Stimulated activated CD8-positive, alpha-beta memory T cell treated with anti-CD3 and anti-CD28 coated beads, Interleukin-15, amount 100 ng/mL, for 24 hours (primary cell): Measurements from ENCODE around the gene INSIG1.

Experiments used
- DNase-seq: peaks from one replicate; pipeline ENCODE4 v3.0.0-alpha.2; 2020; ENCODE audit warnings: low read depth

The INSIG1 gene

GRCh38 chr7:155327590-155328320 lies 30.1 kb downstream of the INSIG1 start:
- no peak for DNase-seq

GRCh38 chr7:155329225-155329624 lies 31.5 kb downstream of the INSIG1 start:
- DNase-seq = no peak

GRCh38 chr7:155331396-155331795 lies 33.7 kb downstream of the INSIG1 start:
- no peak for DNase-seq

GRCh38 chr7:155333346-155334234 lies 35.9 kb downstream of the INSIG1 start:
- no peak for DNase-seq

GRCh38 chr7:155336812-155337602 lies 39.3 kb downstream of the INSIG1 start:
- no peak for DNase-seq

- no peak for DNase-seq
These were observed 40.4 kb downstream of the INSIG1 start for GRCh38 chr7:155337946-155338631.

- no peak for DNase-seq
These were observed 41.1 kb downstream of the INSIG1 start for GRCh38 chr7:155338632-155339320.

GRCh38 chr7:155339474-155339873 lies 41.8 kb downstream of the INSIG1 start:
- no peak for DNase-seq

- no peak for DNase-seq
These were observed 42.4 kb downstream of the INSIG1 start for GRCh38 chr7:155340071-155340531.

- no peak for DNase-seq
These were observed 43.0 kb downstream of the INSIG1 start for GRCh38 chr7:155340721-155341120.

- no peak for DNase-seq
These were observed 43.8 kb downstream of the INSIG1 start for GRCh38 chr7:155341463-155341983.

GRCh38 chr7:155342313-155342712 lies 44.6 kb downstream of the INSIG1 start:
- DNase-seq = no peak

- no peak for DNase-seq
These were observed 45.5 kb downstream of the INSIG1 start for GRCh38 chr7:155343150-155343549.

GRCh38 chr7:155343661-155344121 lies 46.0 kb downstream of the INSIG1 start:
- DNase-seq = no peak

- no peak for DNase-seq
These were observed 46.6 kb downstream of the INSIG1 start for GRCh38 chr7:155344270-155344617.

- DNase-seq = peak; percentile 90
These were observed 47.1 kb downstream of the INSIG1 start for GRCh38 chr7:155344618-155345433.

GRCh38 chr7:155345490-155345889 lies 47.8 kb downstream of the INSIG1 start:
- DNase-seq = no peak

GRCh38 chr7:155346285-155346684 lies 48.6 kb downstream of the INSIG1 start:
- no peak for DNase-seq

GRCh38 chr7:155348806-155349205 lies 51.1 kb downstream of the INSIG1 start:
- no peak for DNase-seq
